22Rv1 (cell line): ENCODE data around the gene HES5.

Experiments used
- CTCF ChIP-seq: fragments of 450-650 bp; IDR thresholded peaks from 2 replicates; pipeline ENCODE4 v1.5.1; 2017; ENCODE audit warnings: mild to moderate bottlenecking
- ZFX ChIP-seq: fragments of 450-650 bp; IDR thresholded peaks from 2 replicates; pipeline ENCODE4 v1.6.1; 2017; ENCODE audit warnings: antibody characterized with exemption, borderline replicate concordance

- TF ChIP-seq CTCF (no peak), ZFX (no peak)
Measured at GRCh38 chr1:2519729-2520128, 10.3 kb downstream of the HES5 start.
